Endothelial cell of umbilical vein (primary cell): ENCODE data around the gene BEAN1. TPM values are rescaled to one million over a fixed set of nuclear protein-coding genes. Genes with fewer than 3 reads are reported as not detected.

Experiments
- BruUV-seq: library from RNA; stranded (reverse); fragments of 400-500 nt; replicated peaks from 2 replicates; lab custom pipeline; 2021; lab: Mats Ljungman, UMichigan
- CTCF ChIA-PET: fragments of 300-600, 350-600 bp; sonication (Branson Sonifier 250); formaldehyde crosslinking; loops from one replicate; lab custom pipeline; 2021; ENCODE audit warnings: antibody characterized with exemption, inconsistent platforms; lab: Charles Lee
- POLR2A ChIA-PET: fragments of 300-600, 350-600 bp; sonication (Branson Sonifier 250); formaldehyde crosslinking; loops from one replicate; lab custom pipeline; 2021; ENCODE audit warnings: antibody characterized with exemption, inconsistent platforms; lab: Charles Lee
- DNase-seq: peaks from one replicate; pipeline ENCODE4 v3.0.0-alpha.2; 2011; ENCODE audit warnings: low read depth, low spot score
- FAIRE-seq: peaks from 2 replicates; lab custom pipeline; 2011; peaks lifted over from hg19 to GRCh38; lab: Jason Lieb, UNC
- H2AFZ ChIP-seq: 2 replicates; pipeline ENCODE4 v1.6.0; 2012; ENCODE audit warnings: low read depth, low read length, control low read depth, inconsistent platforms
- H3K27ac ChIP-seq: 2 replicates; pipeline ENCODE4 v1.5.1; 2011; ENCODE audit warnings: low read depth, mild to moderate bottlenecking, control low read depth, low read length, moderate library complexity; ENCODE audit not compliant: insufficient read depth
- H3K27me3 ChIP-seq, 2 experiments: 2 replicates each; pipeline versions ENCODE4 v1.6.0 to v1.6.1; 2011; ENCODE audit warnings: low read length in 2 of 2, mixed read lengths in 1 of 2; ENCODE audit not compliant: control insufficient read depth in 2 of 2, insufficient read depth in 2 of 2
- H3K36me3 ChIP-seq, 2 experiments: 2 replicates in 1 of 2; 3 replicates in 1 of 2; pipeline ENCODE4 v1.5.1; 2011; ENCODE audit warnings: low read length in 2 of 2, mild to moderate bottlenecking in 1 of 2, moderate library complexity in 1 of 2; ENCODE audit not compliant: control insufficient read depth in 2 of 2, insufficient read depth in 2 of 2; ENCODE audit errors: extremely low read depth in 1 of 2
- H3K4me1 ChIP-seq: 3 replicates; pipeline ENCODE4 v1.5.1; 2011; ENCODE audit warnings: mild to moderate bottlenecking, low read length; ENCODE audit not compliant: control insufficient read depth, insufficient read depth; ENCODE audit errors: extremely low read depth
- H3K4me2 ChIP-seq: 2 replicates; pipeline ENCODE4 v1.6.1; 2011; ENCODE audit warnings: low read length, control low read depth, mixed read lengths; ENCODE audit not compliant: insufficient read depth
- H3K4me3 ChIP-seq, 3 experiments: fragments of 200-600 bp in 1 of 3; sonication (generic), shearing (Covaris generic) in 1 of 3; replicated peaks in 1 of 3; 2 replicates each; pipeline ENCODE4 v1.5.1; 2011 to 2016; ENCODE audit warnings: control low read depth in 3 of 3, low read length in 3 of 3, mild to moderate bottlenecking in 2 of 3, inconsistent platforms in 1 of 3, low read depth in 1 of 3, moderate library complexity in 1 of 3; ENCODE audit not compliant: insufficient read depth in 1 of 3
- H3K79me2 ChIP-seq: 2 replicates; pipeline ENCODE4 v1.6.0; 2012; ENCODE audit warnings: low read length, inconsistent platforms; ENCODE audit not compliant: control insufficient read depth, insufficient read depth
- H3K9ac ChIP-seq: replicated peaks from 2 replicates; pipeline ENCODE3; 2011; ENCODE audit warnings: low read length, control low read depth; ENCODE audit not compliant: insufficient read depth; ENCODE audit errors: extremely low read depth
- H3K9me1 ChIP-seq: replicated peaks from 3 replicates; pipeline ENCODE4 v1.6.0; 2011; ENCODE audit warnings: mild to moderate bottlenecking, low read length; ENCODE audit not compliant: control insufficient read depth, insufficient read depth; ENCODE audit errors: extremely low read depth
- H3K9me3 ChIP-seq: replicated peaks from 2 replicates; pipeline ENCODE4 v1.5.1; 2012; ENCODE audit warnings: low read length, inconsistent platforms; ENCODE audit not compliant: control insufficient read depth, insufficient read depth
- H4K20me1 ChIP-seq: replicated peaks from 2 replicates; pipeline ENCODE3; 2011; ENCODE audit warnings: mild to moderate bottlenecking, low read length; ENCODE audit not compliant: control insufficient read depth, insufficient read depth; ENCODE audit errors: extremely low read depth
- EZH2 ChIP-seq: IDR thresholded peaks from 2 replicates; pipeline ENCODE4 v1.6.1; 2012; ENCODE audit warnings: borderline replicate concordance, low read depth, mild to moderate bottlenecking, moderate library complexity, low read length, inconsistent platforms; ENCODE audit not compliant: severe bottlenecking
- FOS ChIP-seq: IDR thresholded peaks from 2 replicates; pipeline ENCODE4 v1.6.1; 2011; ENCODE audit warnings: mild to moderate bottlenecking, low read length, moderate library complexity, borderline replicate concordance; ENCODE audit not compliant: insufficient read depth
- GATA2 ChIP-seq: IDR thresholded peaks from 2 replicates; pipeline ENCODE4 v1.7.0; 2011; ENCODE audit warnings: low read depth, mild to moderate bottlenecking, moderate library complexity, mixed read lengths, low read length; ENCODE audit not compliant: insufficient read length, insufficient read depth
- MYC ChIP-seq: IDR thresholded peaks from one replicate; pipeline ENCODE4 v1.6.1; 2011; ENCODE audit warnings: mild to moderate bottlenecking, low read depth, low read length
- POLR2AphosphoS5 ChIP-seq: IDR thresholded peaks from 2 replicates; pipeline ENCODE4 v1.6.1; 2012; ENCODE audit warnings: low read depth, mild to moderate bottlenecking, control low read depth, low read length, moderate library complexity; ENCODE audit not compliant: insufficient read depth
- dilution Hi-C: fragments of 300-500 bp; cut with MboI; formaldehyde crosslinking; loops from one replicate; pipeline ENCODE4 v1.15.0; 2019; ENCODE audit warnings: low sequenced_read_pairs; ENCODE audit not compliant: extremely low pct_ligation_motif_present
- intact Hi-C: fragments of 100-400 bp; cut with micrococcal nuclease; formaldehyde crosslinking; loops from one replicate; pipeline ENCODE4 v1.10.0; 2022
- polyA plus RNA-seq, 4 experiments: library from polyadenylated mRNA; depleted of rRNA in 3 of 4; stranded (reverse) in 3 of 4; unstranded in 1 of 4; fragments of >200 nt; gene quantifications; 2 replicates each; pipeline versions ENCODE4 v1.2.1 to v1.2.3, GENCODE V29; 2011 to 2012; ENCODE audit warnings: missing spikeins in 1 of 4
- total RNA-seq: library from RNA; stranded (reverse); gene quantifications from 2 replicates; pipeline ENCODE4 v1.2.3, GENCODE V29; 2021
- TF ChIP-seq, protein P1 (sequence below), 2 donors: IDR thresholded peaks; 1 replicate in 1 of 2; 2 replicates in 1 of 2; pipeline ENCODE4 v1.5.1; 2011; ENCODE audit warnings: low read length in 2 of 2, mild to moderate bottlenecking in 2 of 2, moderate library complexity in 2 of 2, control low read depth in 1 of 2, inconsistent platforms in 1 of 2, low read depth in 1 of 2; ENCODE audit not compliant: insufficient read depth in 1 of 2; ENCODE audit errors: extremely low read depth in 1 of 2

BEAN1 gene
- total and polyA plus RNA-seq, 2 donors (not counting 3 experiments of a cell fraction or from before 2014, with no cell fraction given): not detected

DNA sequence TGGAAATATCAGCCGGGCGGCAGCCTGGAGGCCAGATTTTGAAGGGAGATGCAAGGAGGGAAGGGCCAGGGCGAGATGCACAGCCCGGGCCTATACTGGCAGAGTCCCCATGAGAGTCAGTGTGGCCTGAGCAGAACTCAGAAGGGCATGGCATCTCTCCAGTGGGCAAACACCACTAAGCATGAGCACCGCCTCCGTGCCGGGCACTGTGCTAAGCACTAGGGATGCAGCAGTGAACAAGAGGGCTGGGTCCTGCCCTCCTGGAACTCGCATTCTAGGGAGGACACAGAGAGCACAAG lies 89.4 kb downstream of the BEAN1 start:
- peak overlapping the region; percentile 29 for H3K4me2 ChIP-seq
- H3K9me3 ChIP-seq: no peaks in the 10 kb centered on the region
- FAIRE-seq (no peak), DNase-seq (no peak)
- TF ChIP-seq EZH2 (no peak), MYC (no peak), POLR2AphosphoS5 (no peak), FOS (no peak), GATA2 (no peak)
- TF ChIP-seq, protein P1, sequence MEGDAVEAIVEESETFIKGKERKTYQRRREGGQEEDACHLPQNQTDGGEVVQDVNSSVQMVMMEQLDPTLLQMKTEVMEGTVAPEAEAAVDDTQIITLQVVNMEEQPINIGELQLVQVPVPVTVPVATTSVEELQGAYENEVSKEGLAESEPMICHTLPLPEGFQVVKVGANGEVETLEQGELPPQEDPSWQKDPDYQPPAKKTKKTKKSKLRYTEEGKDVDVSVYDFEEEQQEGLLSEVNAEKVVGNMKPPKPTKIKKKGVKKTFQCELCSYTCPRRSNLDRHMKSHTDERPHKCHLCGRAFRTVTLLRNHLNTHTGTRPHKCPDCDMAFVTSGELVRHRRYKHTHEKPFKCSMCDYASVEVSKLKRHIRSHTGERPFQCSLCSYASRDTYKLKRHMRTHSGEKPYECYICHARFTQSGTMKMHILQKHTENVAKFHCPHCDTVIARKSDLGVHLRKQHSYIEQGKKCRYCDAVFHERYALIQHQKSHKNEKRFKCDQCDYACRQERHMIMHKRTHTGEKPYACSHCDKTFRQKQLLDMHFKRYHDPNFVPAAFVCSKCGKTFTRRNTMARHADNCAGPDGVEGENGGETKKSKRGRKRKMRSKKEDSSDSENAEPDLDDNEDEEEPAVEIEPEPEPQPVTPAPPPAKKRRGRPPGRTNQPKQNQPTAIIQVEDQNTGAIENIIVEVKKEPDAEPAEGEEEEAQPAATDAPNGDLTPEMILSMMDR (IDR thresholded peaks at IDR 0.05; ENCODE audit: extremely low read depth in 1 of 2, insufficient read depth in 1 of 2, low read depth in 1 of 2, low read length in 2 of 2): no peak
- ChIA-PET CTCF (interaction anchor here (0.8 to 1.5 kb wide), 11 partner anchors 25 to 110 kb away, joined by 3 to 56 read pairs (median 8); partner anchors contain the start of gene BEAN1), POLR2A (no interaction called here)
- dilution Hi-C loops: no loop called here
- no peak overlapping the region for H3K4me3 ChIP-seq
- H3K9me1 ChIP-seq: no peaks in the 10 kb centered on the region
- H2AFZ ChIP-seq: no peak overlapping the region
- peaks cover 81% of the 10 kb centered on the region for H3K4me1 ChIP-seq
- H3K27me3 ChIP-seq: no peaks in the 10 kb centered on the region
- no peaks in the 10 kb centered on the region for H3K36me3 ChIP-seq
- intact Hi-C loops: loop anchor here (1.0 to 5.0 kb wide), 8 partner anchors 34 to 158 kb away; partner anchors contain the start of genes CMTM1, CMTM3 and TK2
- no TSS peak for BruUV-seq
- H3K9ac ChIP-seq: peak overlapping the region; percentile 59
- H3K27ac ChIP-seq: peak overlapping the region; percentile 87
- no peaks in the 10 kb centered on the region for H3K79me2 ChIP-seq
- no peaks in the 10 kb centered on the region for H4K20me1 ChIP-seq
